GM19468 (cell line): ENCODE measurements around the gene SEC23B.
"Not testable (repeated sequence)": the region's sequence is repeated elsewhere in the genome, so short reads cannot be mapped to it uniquely, and the experiment has no call there.

ENCODE experiments used
- ATAC-seq: cut with Tn5 transposase; IDR thresholded peaks from one replicate; pipeline ENCODE4 v1.9.1; 2021; ENCODE audit warnings: mild to moderate bottlenecking, moderate library complexity, moderate number of reproducible peaks; ENCODE audit not compliant: unreplicated experiment; ENCODE audit errors: extremely low read depth

Gene SEC23B

GRCh38 chr20:18507218-18508191 lies at the start of gene SEC23B:
Gene SEC23B, plus strand, starts transcription at chr20:18507940. Its CDS starts 2,896 bp downstream, at chr20:18510836.
- peak; percentile 87 for ATAC-seq

DNA sequence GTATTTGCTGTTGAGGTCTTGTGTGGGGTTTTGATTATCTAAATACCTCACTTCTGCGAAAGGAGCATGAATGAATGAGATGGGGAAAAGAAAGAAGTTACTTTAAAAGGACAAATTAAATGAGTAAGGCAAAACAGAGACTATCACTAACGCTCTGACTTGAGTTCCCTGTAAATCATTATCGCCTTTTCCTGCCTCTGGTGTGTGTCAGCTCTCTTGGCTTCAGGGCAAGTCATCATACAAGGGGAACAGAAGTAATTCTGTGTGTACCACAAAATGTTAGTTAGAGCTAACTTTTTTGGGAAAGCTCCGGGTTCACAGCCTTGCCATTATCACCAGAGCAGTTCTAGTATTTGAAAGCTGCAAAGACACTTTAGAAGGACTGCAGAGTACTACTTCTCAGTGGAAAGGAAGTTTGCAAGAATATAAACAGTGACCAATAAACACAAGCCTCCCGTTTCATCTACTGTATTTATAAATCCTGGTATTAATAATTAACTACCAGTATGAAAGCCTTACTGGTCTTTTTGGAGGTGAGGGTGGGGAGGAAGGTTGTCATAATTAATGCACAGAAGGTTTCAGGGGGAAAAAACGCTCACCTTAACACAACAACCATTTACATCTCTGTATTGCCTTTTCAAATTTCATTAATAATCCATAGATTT lies 42.1 kb upstream of the SEC23B start:
- no peak for ATAC-seq

GRCh38 chr20:18466574-18466893 lies 41.2 kb upstream of the SEC23B start:
- no peak for ATAC-seq

GRCh38 chr20:18466894-18467730 lies 40.6 kb upstream of the SEC23B start, which contains the start of the genes DZANK1 and POLR3F:
Gene DZANK1, minus strand, starts transcription at chr20:18467030. Its CDS starts 1,672 bp downstream, at chr20:18465358.
Gene POLR3F, plus strand, starts transcription at chr20:18467390. Its CDS starts 117 bp downstream, at chr20:18467507.
- ATAC-seq = peak; percentile 97

DNA sequence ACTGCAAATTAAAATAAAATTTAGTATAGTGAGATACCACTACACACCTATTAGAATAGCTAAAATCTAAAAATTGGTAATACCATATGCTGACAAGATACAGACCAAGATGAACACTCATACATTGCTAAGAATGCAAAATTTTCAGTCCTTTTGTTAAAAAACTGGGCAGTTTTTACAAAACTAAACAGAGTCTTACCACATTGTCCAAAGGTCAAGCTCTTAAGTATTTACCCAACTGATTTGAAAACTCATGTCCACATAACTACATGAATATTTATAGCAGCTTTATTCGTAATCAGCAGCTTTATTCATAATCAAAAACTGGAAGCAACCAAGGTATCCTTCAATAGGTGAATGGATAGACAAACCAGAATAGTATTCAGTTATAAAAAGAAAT lies 30.5 kb upstream of the SEC23B start:
- no peak for ATAC-seq

DNA sequence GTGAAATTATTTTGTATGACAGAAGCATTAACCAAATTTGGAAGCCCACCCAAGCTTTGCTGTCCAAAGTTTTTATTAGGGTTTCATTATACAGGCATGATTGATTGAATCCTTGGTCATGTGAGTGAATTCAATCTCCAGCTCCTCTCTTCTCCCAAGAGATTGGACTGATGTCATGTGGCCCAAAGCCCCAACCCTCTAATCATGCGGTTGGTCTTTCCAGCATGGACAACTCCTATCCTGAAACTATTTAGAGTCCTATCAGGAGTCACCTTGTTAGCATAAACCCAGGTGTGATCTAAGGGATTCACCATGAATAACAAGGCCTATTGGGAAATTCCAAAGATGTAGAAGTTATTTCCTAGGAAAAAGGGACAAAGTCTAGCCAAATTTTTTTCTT lies 29.9 kb upstream of the SEC23B start:
- no peak for ATAC-seq

- no peak for ATAC-seq
Observed at GRCh38 chr20:18481596-18481995, 26.1 kb upstream of the SEC23B start.

DNA sequence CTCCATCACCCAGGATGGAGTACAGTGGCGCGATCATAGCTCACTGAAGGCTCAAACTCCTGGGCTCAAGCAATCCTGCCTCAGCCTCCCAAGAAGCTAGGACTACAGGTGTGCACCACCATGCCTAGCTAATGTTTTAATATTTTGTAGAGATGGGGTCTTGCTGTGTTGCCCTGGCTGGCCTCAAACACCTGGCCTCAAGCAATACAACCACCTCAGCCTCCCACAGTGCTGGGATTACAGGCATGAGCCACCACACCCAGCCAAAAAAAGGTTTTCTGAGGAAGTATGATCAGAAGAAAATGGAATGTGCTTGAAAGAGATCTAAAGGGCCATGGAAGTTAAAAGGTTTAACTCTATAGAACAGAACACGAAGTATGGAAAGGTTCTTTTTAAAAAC lies 19.4 kb upstream of the SEC23B start:
- no peak for ATAC-seq

DNA sequence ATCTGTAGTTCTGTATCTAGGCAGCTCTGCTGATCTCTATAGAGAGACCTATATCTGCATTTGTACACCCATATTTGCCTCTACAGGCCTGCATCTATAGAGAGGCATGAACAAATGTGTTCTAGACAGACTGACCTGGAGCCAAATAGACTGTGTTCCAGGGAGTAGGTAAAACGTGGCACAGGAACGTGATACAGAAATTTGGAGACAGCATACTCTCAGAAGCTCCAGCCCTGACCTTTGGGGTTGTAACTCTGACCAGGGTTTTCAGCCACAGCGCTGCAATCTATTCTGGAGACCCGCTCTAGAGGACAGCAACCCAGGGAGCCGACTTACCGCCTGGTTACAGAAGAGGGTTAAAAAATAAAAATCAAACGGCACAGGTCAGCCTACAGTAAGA lies 11.7 kb upstream of the SEC23B start:
- no peak for ATAC-seq

DNA sequence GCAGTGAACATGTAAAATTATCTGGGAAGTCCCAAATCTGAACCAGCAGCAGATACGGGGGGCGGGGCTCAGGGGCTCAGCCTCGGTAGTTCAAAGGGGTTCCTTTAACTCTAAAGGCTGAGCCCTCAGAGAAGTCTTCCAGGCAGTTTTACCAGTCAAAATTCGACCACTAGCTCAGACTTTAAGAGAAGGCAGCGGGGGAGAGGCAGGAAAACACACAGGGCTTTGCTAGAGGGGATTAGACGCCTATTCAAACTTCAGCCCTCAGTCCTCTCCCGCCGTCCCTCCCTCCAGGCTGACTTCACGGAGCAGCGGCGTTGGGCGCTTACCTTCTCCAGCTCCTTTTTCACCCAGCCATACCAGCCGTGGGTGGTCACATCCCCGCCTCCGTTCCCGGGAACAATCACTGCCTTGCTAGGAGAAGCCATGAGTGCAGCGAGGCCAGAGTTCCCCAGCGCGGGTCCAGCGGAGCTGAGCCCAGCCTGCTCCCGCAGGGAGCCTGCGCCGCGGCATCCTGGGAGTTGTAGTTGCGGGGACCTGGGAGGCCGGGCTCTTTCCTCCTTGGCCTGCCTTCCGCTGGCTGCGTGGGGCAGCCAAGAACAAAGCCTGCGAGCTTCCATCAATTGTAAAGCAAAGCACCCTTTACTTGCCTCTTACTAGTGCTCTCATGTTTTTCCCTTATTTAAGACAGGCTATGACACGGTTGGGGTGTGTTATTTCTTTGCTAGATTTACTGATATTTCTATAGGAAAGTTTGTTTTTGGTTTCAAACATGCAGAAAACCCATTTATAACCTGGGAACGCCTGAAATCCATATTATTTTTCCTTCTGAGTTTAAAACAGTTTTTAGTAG lies 10.8 kb upstream of the SEC23B start, which contains the start of gene RBBP9:
Gene RBBP9, minus strand, starts transcription at position 486 of the 853 bp plus-strand sequence. Its CDS starts 58 bp downstream, at position 428.
- peak; percentile 93 for ATAC-seq

- ATAC-seq = no peak
Observed at GRCh38 chr20:18497603-18498002, 10.1 kb upstream of the SEC23B start.

DNA sequence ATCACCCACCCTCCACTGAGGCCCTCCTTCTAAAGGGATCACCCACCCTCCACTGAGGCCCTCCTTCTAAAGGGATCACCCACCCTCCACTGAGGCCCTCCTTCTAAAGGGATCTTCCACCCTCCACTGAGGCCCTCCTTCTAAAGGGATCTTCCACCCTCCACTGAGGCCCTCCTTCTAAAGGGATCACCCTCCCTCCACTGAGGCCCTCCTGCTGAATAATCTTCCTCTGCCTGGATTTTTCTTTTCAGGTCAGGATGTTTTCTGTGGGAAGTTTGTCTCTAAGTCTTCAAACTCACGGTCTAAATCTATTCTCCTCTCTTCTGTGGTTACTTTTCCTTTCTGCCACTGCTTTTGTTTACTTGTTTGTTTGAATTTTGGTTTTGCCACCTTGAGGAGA lies 6.1 kb upstream of the SEC23B start:
- ATAC-seq = not testable (repeated sequence)

GRCh38 chr20:18504479-18505060 lies 3.2 kb upstream of the SEC23B start:
- no peak for ATAC-seq

DNA sequence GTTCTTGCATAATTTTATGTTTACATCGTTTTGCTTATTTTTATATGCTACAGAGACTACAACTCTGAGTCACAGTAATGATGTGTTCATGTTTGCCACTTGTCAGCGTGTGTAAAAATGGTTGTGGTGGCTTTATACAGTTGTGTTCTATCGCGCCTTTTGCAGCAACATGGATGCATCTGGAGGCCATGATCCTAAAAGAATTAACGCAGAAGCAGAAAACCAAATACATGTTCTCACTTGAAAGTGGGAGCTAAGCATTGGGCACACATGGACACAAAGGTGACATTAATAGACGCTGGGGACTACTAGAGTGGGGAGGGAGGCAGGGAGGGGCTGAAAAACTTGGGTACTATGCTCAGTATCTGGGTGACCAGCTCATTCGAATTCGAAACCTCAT lies 996 bp upstream of the SEC23B start:
- ATAC-seq = no peak

- ATAC-seq = no peak
Observed at GRCh38 chr20:18511571-18511970, 3.8 kb downstream of the SEC23B start.

DNA sequence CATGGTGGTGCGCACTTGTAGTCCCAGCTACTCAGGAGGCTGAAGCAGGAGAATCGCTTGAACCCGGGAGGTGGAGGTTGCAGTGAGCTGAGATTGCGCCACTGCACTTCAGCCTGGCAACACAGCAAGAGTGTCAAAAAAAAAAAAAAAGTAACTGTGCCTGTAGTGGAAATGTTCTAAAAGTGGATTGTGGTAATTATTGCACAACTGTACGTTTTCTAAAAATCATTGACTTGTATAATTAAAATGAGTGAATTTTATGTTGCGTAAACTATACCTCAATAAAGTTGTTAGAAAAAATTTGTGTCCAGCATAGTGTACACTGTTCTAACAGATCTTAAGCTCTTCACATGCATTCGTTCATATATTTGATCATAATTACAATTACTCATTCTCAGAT lies 5.5 kb downstream of the SEC23B start:
- no peak for ATAC-seq

DNA sequence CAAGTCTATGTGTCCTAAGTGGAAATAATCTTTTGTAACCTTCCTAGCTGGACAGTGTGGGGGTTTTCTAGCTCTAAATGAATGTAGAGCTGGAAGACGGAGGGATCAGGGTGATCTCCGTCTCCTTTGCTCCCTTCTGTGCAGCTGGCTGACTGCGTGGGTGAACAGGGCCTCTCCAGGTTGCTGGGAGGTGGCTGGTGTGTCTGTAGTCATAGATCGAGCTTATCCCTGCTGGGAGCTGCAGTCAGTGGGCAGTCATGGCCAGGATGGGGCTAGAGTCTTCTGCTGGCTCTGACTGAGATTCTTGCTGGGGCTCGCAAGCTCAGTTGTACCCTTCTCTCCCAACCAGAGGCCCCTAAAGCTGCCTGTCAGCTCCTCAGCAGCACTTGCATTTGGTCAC lies 6.4 kb downstream of the SEC23B start:
- ATAC-seq = no peak

GRCh38 chr20:18515973-18516372 lies 8.2 kb downstream of the SEC23B start:
- no peak for ATAC-seq

GRCh38 chr20:18522066-18522465 lies 14.3 kb downstream of the SEC23B start:
- not testable (repeated sequence) for ATAC-seq
